ENCODE data around the gene FOXC1.

The FOXC1 gene

DNA sequence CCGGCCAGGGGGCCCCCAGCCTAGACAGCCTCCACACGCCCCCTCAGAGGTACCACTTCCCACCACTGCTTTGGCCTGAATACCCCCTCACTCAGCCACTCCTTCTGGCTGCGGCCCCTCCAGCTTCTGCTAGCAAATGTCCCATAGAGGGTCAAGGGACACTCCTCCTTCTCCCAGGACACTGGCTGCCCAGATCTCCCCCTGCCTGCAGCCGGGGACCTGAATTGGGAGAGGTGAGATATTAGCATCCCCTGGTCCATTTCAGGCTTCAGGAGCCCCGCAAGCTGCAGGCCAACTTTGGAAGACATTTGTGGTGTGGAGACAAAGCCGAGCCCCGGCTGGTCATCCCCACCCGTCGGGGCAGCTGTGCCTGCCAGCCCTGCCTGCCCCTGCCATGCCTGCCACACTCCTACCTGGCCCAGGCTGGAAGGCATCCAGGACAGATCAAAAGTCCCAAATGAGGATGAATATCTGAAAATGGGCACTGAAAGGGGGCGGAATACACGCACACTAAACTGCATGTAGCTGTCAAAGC is 32.5 kb upstream of the FOXC1 start:
- no peak for TF ChIP-seq CTCF (conservative IDR thresholded peaks at IDR 0.05; ENCODE audit: low read depth, low read length)
- Histone ChIP-seq H4K20me1 (ENCODE audit: insufficient read depth) (no peaks in the 10 kb centered on the region), H3K9ac (no peak overlapping the region), H2AFZ (ENCODE audit: low read depth) (no peak overlapping the region), H3K79me2 (ENCODE audit: insufficient read depth, low read depth) (no peaks in the 10 kb centered on the region), H3K36me3 (ENCODE audit: insufficient read depth) (no peaks in the 10 kb centered on the region), H3K4me2 (no peak overlapping the region), H3K4me3 (IDR thresholded peaks at IDR 0.05; ENCODE audit: insufficient read depth, low read depth, low read length) (no peak overlapping the region), H3K27ac (no peak overlapping the region), H3K4me1 (ENCODE audit: low read depth, poor library complexity, severe bottlenecking) (no peaks in the 10 kb centered on the region), H3K27me3 (ENCODE audit: insufficient read depth, low read depth) (no peaks in the 10 kb centered on the region)

- Histone ChIP-seq H3K36me3 (ENCODE audit: insufficient read depth) (no peaks in the 10 kb centered on the region), H3K4me3 (IDR thresholded peaks at IDR 0.05; ENCODE audit: insufficient read depth, low read depth, low read length) (no peak overlapping the region), H4K20me1 (ENCODE audit: insufficient read depth) (no peaks in the 10 kb centered on the region), H3K9ac (no peak overlapping the region), H2AFZ (ENCODE audit: low read depth) (no peak overlapping the region), H3K27ac (no peak overlapping the region), H3K79me2 (ENCODE audit: insufficient read depth, low read depth) (no peaks in the 10 kb centered on the region), H3K4me2 (no peak overlapping the region), H3K27me3 (ENCODE audit: insufficient read depth, low read depth) (no peaks in the 10 kb centered on the region), H3K4me1 (ENCODE audit: low read depth, poor library complexity, severe bottlenecking) (no peaks in the 10 kb centered on the region)
- no peak for TF ChIP-seq CTCF (conservative IDR thresholded peaks at IDR 0.05; ENCODE audit: low read depth, low read length)
Observed at GRCh38 chr6:1577896-1578745, 31.6 kb upstream of the FOXC1 start.

DNA sequence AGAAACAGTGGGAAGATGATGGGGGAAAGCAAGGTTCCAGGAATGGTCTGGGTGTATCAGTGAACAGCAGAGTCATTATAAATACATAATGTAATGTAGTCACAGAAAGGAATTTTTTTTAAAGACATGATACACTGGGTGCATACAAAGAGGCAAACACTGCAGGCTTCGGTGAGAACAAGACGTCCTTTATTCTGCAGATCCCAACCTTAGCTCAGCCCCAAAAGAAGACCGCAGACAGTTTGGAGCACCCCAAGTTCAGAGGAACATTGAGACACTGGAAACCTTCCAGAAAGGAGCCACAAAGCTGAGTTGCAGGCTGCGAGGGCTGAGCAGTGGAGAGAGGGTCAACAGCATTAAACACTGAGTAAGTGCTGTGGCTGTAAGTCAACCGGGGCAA is 30.6 kb upstream of the FOXC1 start:
- TF ChIP-seq CTCF (conservative IDR thresholded peaks at IDR 0.05; ENCODE audit: low read depth, low read length): no peak
- Histone ChIP-seq H3K4me2 (no peak overlapping the region), H3K27ac (no peak overlapping the region)

DNA sequence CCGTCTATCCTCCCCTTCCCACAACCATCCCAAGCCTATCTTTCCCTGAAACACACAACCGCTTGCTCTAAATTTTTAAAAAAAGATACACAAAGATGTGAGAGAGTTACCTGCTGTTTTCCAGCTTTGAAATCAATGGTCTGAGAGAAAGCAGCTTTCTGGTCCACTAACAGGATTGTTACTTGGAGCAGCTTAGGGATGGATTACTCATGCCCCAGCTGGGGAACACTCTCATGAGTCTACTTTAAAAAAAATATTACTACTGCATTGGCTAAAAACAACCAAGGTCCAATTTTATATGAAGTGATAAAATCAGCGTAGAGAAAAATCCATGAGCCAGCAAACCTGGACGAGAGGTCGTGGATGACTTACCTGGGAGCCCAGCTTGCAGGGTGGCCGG is 29.6 kb upstream of the FOXC1 start:
- Histone ChIP-seq H3K4me2 (no peak overlapping the region), H2AFZ (ENCODE audit: low read depth) (no peak overlapping the region), H3K79me2 (ENCODE audit: insufficient read depth, low read depth) (no peaks in the 10 kb centered on the region), H4K20me1 (ENCODE audit: insufficient read depth) (no peaks in the 10 kb centered on the region), H3K4me3 (IDR thresholded peaks at IDR 0.05; ENCODE audit: insufficient read depth, low read depth, low read length) (no peak overlapping the region), H3K36me3 (ENCODE audit: insufficient read depth) (no peaks in the 10 kb centered on the region), H3K27ac (no peak overlapping the region), H3K9ac (no peak overlapping the region), H3K27me3 (ENCODE audit: insufficient read depth, low read depth) (no peaks in the 10 kb centered on the region), H3K4me1 (ENCODE audit: low read depth, poor library complexity, severe bottlenecking) (no peaks in the 10 kb centered on the region)
- no peak for TF ChIP-seq CTCF (conservative IDR thresholded peaks at IDR 0.05; ENCODE audit: low read depth, low read length)

More for the DNA sequence above, 30.6 kb upstream of the FOXC1 start:
- H3K9ac ChIP-seq: no peak overlapping the region
- H4K20me1 ChIP-seq (ENCODE audit: insufficient read depth): no peaks in the 10 kb centered on the region
- H3K36me3 ChIP-seq (ENCODE audit: insufficient read depth): no peaks in the 10 kb centered on the region
- H2AFZ ChIP-seq (ENCODE audit: low read depth): no peak overlapping the region
- no peaks in the 10 kb centered on the region for H3K27me3 ChIP-seq (ENCODE audit: insufficient read depth, low read depth)
- no peak overlapping the region for H3K4me3 ChIP-seq (IDR thresholded peaks at IDR 0.05; ENCODE audit: insufficient read depth, low read depth, low read length)
- H3K79me2 ChIP-seq (ENCODE audit: insufficient read depth, low read depth): no peaks in the 10 kb centered on the region
- H3K4me1 ChIP-seq (ENCODE audit: low read depth, poor library complexity, severe bottlenecking): no peaks in the 10 kb centered on the region

All from KMS-11 (cell line).